ENCODE data around the gene HACD2.

Gene HACD2

DNA sequence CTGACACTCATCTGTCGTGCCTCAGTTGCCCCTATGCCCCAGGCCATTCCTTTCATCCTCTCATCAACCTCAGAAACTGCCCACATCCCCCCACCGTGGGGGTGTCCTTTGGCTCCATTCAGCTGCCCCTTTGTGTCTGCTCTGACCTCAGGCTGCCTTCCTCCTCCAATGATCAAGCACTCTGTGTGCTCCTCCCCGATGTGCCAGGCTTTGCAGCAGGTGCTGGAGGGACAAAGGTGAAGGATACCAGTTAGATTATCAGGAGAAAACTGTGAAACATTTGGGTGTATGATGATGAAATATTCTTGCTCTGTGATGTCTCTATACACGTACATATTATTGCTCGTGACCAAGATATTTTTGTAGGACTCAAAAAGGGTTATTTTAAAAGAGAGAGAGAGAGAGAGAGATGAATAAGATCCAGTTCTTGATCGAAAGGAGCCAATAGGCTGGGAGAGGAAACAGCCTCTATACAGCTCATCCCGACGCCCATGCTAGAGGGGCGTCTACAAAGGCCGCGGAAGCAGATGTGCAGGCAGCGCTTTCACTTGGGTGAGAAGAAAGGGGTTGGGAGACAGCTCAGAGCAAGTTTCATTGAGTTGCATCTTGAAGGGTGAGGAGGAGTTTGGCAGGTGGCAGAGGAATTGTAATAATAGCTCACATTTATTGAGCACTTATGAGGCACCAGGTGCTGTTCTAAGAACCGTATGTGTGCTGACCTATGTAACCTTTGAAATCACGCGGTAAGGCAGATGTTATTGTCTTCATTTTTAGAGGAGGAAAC, 107.7 kb downstream of the HACD2 start:
- no peak for DNase-seq

DNA sequence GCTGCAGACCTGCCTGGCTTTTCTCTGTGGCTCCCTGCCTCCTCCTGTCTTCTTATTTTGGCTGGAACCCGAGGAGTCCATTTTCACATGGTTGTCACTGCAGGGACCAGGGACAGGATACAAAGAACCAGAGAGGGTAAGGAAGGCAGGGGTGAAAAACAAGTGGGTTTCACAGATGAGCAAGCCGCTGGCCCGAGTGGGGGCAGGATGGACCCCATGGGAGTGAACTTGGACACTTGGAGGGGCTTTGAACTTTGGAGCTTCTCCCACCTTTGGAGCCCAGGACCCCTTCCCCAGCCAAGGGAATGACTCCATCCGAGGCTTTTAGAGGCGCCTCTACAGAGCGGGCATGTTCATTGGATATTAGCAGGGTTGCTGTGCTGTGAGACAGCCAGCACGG, 109.1 kb downstream of the HACD2 start:
- no peak for DNase-seq

GRCh38 chr3:123471106-123471505, 113.7 kb downstream of the HACD2 start:
- no peak for DNase-seq

DNA sequence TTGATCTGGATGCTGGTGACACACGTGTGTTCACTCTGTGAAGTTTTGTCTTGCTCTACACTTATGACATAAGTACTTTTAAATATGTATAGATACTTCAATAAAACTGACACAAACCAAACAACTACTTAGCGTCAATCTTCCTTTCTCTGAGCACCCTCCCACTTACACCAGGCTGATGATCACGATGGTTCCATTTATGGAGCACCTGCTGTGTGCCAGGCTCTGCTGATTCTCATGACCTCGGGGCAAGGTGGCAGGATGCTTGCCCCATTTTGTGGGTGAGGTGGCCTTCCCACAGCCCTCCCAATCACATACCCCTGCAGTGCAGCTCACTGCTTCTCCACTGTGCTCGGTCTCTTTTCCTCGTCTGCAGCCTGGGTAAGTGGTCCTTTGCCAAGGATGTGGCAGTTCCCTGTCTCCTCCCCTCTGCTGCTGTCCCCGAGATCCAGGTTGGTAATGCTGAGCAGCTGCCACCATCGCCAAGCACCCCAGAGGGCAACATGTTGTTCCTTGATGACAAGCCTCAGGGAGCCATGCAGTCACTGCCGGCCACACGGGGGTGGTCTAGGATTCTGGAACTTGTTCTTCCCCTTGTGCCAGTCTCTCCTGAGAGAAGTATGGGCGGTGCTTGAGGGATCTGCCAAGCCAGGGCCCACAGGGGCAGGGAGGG, 115.4 kb downstream of the HACD2 start:
- no peak for DNase-seq

DNA sequence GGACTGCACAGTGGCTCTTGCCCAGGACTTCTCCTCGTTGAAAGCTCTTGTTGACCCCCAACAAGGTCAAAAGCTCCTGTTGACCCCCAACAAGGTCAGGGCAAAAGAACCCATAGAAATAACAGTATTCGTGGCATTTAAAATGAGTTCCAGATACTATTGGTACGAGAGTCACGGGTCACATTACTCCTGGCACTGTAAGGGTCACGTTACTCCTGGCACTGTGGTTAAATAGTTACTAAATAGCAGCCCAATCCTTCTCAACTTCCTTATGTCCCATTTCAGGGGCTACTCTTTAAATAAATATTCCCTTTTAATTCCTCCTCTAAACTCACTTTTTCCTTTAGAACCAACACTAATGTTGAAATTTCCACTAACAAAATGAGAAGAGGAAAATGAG, 117.8 kb downstream of the HACD2 start:
- DNase-seq, result no peak

GRCh38 chr3:123464211-123464610, 120.6 kb downstream of the HACD2 start:
- no peak for DNase-seq

DNA sequence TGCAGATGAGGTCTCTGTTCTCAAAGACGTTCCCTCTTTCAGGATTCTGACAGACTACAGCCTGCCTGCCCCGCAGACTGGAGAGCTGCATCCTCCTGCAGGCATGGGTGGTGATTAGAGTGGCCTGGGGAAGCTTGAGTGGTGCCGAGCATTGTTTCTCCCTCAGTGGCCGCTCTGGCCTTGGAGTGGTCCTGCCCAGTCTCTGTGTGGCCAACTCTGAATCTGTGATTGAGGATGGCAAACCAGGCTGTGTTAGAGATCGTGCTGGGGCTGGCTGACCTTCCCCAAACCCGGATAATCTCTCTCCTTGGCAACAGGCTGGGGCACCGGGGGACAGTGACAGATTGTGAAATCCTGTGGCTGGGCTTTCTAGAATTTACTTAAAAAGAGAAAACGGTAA, 125.0 kb downstream of the HACD2 start:
- DNase-seq, result no peak

DNA sequence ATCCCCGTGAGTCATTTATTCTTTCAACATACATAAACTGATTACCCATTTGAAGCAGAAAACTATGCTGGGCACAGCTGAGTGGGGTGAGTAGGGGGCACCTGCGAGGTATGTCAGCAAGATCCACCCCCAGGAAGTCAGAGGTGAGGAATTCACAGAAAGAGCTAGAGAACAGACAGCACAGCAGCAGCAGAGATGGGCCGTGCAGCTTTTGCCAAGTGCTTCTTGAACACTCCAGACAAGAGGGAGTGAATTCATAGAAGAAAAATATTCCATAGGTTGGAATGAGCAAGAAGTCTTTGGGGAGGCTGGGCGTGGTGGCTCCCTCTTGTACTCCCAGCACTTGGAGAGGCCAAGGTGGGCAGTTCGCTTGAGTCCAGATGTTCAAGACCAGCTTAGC, 126.6 kb downstream of the HACD2 start:
- DNase-seq, result no peak

DNA sequence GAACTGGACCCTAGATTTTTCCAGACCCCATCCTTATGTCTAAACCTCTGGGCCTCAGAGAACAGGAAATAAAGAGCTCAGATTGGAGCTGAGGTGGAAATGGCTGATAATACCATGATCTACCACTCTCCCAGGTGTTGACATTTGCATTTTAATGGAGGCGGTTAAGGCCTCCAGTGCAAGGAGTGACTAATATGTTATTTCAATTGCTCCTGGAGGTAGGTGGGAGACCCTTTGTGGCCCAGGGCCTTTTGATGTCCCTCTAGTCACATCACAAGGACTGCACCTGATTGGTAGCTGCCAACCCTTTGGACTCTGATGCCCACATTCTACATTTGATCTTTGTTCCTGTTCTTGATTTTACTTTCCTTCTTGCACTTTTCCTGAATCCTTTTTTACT, 127.0 kb downstream of the HACD2 start:
- DNase-seq, result no peak

DNA sequence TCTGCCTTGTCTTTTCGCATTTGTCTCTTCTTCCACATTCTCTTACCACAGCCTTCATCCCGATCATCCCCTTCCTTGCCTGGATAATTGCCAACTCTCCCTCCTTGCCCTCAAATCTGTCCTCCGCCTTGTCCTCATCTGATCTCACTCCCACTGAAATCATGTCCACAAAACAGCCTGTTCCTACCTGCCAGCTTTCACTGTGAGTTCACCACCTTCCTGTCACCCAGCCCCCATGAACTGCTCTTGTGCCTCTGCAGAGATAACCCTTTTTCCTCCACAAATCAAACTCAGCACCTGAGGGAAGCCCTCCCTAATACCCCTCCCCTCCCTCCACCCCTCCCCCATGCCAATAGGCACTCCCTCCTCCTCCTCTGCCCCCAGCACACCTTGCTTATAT, 131.2 kb downstream of the HACD2 start:
- no peak for DNase-seq

DNA sequence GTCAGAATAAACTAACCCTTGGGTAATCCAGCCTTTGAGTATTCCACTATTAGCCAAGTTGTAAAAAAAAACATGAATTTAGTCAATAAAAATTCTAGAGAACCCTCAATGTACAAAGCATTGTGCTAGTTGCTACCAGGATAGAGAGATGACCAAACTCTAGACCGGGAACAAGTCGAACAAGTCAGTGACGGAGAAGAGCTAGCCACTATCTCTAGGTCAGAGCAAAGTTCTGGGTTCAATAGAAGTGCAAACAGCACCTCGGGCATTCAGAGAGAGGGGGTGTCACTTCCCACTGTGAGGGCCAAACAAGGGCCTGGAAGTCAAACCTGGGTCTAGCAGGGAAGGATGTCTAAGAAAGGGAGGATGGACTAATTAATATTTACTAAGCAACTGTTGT, 133.7 kb downstream of the HACD2 start:
- DNase-seq, result no peak

DNA sequence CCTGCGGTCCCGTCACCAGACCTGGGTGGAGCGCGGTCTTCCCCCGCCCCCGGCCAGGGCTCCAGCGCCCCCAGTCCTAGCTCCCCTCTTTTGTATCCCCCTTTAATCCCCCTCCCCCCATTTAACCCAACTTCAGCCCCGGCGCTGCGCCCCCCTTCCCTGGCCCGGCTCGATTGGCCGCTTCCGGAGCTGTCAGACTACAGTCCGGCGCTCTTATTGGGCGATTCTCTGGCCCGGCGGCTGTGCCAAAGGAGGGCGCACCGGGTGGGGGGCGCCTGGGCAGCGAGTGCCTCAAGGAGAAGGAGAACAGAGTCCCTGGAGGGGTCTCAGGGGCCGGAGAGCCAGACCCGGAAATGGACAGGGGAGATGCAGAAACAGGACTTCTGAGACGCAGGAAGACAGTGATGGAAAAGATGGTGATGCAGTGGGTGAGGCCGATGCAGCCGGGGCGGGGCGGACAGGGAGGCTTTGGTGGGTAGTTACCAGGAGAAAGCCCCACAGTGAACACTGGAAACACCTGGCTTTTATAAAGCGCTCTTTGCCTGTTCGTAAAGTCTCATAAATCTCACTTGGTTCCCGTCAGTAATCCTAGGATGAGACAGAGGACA, 134.8 kb downstream of the HACD2 start:
- DNase-seq, result no peak

GRCh38 chr3:123449102-123449996, 135.5 kb downstream of the HACD2 start:
- no peak for DNase-seq

- peak; percentile 6 for DNase-seq
These were observed 136.2 kb downstream of the HACD2 start, which contains the start of gene ADCY5 for GRCh38 chr3:123448536-123449101. Gene ADCY5 (minus strand): TSS chr3:123449090. CDS start chr3:123448545, 545 bp downstream.

- peak; percentile 36 for DNase-seq
These were observed 136.9 kb downstream of the HACD2 start for GRCh38 chr3:123447749-123448517.

DNA sequence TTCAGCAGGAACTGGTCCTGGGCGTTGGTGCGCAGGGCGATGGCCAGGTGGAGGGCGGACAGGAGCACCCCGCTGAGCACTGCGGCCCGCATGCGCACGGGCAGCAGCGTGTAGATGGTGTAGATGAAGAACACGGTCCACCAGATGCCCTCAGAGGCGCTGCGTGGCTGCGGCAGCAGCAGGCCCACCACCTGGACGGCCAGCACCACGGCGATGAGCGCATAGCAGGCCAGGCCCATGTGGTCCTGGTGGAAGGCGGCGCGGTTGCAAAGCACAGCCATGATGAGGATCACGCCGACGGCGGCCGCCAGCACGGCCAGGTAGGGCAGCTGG, 137.5 kb downstream of the HACD2 start:
- no peak for DNase-seq

- DNase-seq, result no peak
These were observed 138.2 kb downstream of the HACD2 start for GRCh38 chr3:123446610-123447109.

- no peak for DNase-seq
These were observed 138.6 kb downstream of the HACD2 start for GRCh38 chr3:123446210-123446609.

DNA sequence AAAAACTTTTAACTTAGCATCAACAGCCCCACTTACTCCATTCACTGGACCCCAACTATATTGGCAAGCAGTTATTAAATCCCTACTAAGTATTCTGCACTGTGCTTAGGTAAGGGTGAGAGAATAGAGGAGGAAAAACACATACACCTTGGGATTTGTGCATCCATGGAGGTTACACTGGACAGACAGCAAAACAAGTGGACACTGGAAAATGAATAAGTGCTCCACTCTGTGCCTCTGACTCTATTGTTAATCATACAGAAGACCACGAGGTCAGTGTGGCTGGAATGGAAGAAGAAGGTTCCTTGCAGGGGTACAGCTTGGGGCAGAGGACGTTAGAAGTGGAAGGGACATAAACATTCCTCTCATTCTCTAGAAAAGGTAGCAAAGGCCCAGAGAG, 139.2 kb downstream of the HACD2 start:
- DNase-seq, result no peak

GRCh38 chr3:123444744-123445143, 140.1 kb downstream of the HACD2 start:
- no peak for DNase-seq

GRCh38 chr3:123444023-123444422, 140.8 kb downstream of the HACD2 start:
- DNase-seq, result no peak

DNA sequence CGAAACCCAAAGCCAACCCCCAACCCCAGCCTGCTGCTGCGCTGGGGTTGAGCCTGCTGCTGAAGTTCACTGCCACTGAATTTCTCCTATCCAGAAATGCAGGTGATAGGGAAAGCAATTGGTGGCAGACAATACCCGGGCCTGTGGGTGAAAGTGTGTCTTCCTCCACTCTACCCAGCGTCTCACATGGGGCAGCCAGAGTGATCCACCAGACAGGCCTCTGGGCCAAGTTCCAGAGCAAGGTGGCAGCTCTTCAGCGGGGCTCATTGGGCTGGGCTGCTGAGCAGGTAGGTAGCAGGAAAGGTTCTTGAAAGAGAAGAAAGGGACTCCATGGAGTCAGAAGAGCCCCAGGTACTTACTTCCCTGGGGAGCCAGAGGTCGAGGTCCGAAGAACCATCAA, 141.9 kb downstream of the HACD2 start:
- DNase-seq, result no peak

Measured in inflammatory macrophage treated with lipopolysaccharide for 4 hours (primary cell).